IPS DF 4.7 (cell line): ENCODE results near the gene UNC13C.

Source experiments
- DNase-seq: peaks from one replicate; pipeline ENCODE4 v3.0.0-alpha.2; 2013; ENCODE audit warnings: low spot score; ENCODE audit errors: extremely low read depth

UNC13C gene

DNA sequence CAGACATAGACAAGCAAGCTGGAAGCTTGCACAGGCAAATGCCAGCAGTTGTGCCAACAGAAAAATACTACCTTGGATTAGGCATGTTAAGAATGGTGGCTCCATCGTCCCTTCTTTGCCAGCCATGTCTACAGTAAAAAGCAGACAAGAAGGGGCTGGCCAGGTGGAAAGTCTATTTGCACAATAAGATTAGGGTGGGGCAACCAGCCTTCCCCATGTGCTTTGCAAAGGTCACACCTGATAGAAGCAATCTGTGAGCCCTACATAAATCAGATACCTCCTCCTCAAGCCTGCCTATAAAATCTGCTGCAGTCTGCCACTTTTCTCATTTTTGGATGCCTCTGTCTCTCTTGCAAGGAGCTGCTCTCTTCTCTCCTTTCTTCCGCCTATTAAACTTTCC is 662.6 kb downstream of the UNC13C start:
- no peak for DNase-seq

DNA sequence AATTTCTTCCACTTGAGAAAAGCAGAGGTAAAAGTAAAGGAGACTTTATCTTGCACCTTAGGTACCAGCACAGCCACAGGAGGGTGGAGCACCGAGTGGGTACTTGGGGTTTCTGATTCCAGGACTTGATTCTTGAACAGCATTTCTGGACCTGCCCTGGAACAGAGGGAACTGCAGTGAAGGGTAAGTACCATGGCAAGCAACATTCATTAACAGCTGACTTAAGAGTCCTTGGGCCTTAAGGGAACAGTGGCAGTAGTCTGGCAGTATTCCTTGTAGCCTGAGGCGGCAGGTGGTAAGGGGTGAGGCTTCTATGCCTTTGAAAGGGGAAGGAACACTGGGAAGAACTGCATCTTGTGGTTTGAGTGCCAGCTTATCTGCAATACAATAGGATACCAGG is 666.6 kb downstream of the UNC13C start:
- no peak for DNase-seq

DNA sequence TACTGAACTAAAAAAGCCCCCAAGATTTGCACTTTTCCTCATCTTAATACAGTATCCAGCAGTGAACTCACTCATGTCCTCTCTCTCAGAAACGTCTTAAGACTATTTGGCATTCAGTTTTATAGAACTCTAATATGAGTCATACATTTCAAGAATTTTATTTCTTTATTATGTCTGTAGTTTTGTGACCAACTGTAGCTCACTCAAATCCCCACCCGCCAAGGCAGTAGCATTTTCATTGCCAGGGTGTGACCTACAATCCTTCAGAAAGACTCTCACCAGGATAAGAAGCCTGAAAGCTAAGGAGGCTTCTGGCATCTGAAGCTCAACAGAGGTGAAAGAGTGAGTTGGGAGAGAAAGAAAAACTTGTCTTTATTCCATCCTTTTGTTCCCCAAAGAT is 681.4 kb downstream of the UNC13C start:
- DNase-seq, result no peak

DNA sequence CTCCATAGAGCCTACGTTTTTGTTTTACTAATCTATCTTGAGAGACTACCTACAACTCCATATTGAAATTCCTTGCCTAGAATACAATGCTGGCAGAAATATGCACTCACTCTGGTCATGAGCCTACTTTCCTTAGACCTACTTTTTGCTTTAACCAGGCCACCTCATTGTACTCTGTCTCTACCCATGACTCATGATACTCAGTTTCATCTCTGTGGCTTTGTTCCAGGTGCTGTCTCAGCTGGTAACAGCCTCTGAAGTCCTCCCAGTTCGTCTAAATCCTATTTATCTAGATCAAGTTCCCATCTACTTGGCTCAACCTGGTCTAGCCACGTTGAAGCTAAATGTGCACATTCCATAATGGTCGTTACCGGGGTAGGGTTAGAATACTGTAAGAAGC is 682.1 kb downstream of the UNC13C start:
- no peak for DNase-seq

DNA sequence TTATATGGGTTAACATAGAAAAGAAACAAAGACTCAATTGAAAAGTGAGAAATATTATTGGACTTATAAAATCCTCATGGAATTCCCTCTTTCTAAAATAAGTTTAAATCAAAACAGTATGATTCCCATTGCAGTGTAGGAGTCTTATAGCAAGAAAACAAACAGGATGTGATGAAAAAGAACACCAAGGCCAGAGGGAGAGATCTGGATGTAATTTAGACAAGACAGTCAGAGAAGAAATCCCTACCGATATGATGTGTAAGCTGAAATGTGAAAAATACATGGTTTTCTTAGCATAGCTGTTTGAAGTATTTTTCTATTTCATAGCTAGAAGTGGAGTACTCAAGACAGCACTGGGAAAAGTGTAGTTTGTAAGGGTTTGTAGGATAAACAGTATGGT is 697.0 kb downstream of the UNC13C start:
- DNase-seq, result no peak

DNA sequence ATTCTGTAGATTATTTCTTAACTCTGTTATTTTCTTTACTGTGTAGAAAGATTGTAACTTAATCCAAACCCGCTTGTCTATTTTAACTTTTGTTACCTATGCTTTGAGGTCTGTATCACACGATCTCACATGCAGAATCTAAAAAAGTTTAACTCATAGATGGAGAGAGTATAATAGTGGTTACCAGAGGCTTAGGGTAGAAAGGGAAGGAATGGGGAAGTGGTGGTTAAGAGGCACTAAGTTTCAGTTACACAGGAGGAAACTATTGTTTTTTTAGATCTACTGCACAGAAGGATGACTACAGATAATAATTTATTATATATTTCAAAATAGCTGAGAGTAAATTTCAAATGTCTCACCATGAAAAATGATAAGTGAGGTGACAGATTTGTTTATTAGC is 703.3 kb downstream of the UNC13C start:
- DNase-seq, result no peak
